CD1c-positive myeloid dendritic cell (primary cell): ENCODE data around the gene OVCA2.
A peak's percentile ranks its signal among the peaks of the same experiment; 100 is the strongest.

Source experiments
- DNase-seq: peaks from one replicate; pipeline ENCODE4 v3.0.0-alpha.2; 2016; ENCODE audit errors: extremely low spot score

Gene OVCA2

DNA sequence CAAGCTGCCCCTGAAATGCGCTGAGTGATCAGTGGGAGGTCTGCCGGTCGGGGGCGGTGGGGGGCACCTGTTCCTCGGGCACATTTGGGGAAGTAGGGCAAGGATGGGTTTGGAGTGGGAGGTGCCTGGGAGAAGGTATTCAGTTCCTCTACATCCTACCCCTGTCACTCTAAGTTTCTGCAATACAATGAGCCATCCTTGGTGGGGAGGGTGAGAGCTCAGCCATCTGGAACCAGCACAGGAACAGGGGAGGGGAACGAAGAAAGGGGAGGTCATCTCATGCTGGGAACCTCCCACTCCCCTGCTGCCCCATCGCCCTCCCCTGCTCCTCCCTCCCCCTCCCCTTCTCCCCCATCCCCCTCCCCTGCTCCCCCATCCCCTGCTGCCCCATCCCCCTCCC is 7.7 kb upstream of the OVCA2 start:
- DNase-seq, result no peak

DNA sequence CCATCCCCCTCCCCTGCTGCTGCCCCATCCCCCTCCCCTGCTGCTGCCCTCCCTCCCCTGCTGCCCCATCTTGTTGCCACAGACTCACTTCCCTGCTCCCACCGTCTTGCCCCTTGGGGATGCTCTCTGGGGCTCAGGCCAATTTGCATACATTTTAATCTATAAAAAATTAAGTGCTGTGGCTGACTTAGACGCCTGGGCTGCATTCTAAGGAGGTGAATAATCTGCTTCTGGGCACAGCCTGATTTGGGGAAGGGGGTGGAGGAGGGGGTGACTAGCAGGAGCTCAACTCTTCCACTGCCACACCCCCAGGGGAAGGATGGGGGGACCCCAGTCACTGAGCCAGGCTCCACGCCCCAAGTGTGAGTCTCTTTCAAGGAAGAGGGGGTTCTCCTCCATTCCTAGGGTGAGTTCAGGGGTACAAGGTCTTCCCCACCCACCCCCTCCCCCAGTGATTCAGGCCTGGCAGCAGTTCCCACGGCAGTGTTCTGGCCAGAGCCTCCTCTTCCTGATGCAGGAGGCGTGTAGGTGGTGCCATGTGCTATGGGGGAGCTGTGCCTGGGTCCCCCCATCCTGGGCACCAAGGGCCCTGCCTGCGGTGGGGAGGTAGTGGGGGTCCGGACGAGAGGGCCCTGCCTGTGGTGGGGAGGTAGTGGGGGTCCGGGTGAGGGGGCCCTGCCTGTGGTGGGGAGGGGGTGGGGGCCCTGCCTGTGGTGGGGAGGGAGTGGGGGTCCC is 6.8 kb upstream of the OVCA2 start:
- no peak for DNase-seq

DNA sequence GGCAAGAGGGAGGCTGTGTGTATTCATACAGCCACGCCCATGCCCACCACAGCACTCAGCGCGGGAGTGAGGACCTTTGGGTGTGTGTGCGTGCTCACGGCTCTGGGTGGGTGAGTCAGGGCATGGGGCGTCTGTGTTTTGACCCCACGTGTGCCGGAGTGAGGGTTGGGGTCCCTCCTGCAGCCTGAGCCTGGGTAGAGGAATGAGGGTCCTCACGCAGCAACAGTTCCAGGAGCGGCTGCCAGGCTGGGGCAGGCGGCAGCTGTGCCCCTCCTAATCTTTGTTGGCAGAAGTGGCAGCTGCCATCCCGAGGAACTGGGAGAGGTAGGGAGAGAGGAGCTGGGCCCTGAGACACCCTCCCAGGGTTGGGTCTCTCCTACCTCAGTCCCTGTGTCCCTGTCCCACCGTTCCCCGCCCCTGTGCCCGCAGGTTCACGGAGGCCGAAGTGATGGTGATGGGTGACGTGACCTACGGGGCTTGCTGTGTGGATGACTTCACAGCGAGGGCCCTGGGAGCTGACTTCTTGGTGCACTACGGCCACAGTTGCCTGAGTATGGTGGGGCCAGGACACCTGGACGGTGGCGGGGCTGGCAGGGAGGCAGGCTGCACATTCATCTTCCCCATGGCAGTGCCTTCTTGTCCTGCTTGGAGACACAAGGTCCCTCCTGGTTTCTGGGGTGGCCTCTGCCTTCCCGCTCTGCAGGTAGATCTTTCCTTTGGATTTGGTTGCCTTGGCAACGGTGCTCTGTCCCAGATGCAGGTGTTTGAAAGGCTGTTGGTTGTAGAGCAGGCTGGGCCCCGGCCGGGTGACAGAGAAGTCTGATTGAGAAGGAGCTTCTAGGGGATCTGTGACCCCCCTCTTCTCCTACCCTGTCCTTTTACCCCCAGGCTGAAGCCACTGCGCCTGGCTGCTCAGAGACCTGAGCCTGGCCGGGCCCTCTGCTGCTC is 6.0 kb upstream of the OVCA2 start:
- DNase-seq, result no peak

DNA sequence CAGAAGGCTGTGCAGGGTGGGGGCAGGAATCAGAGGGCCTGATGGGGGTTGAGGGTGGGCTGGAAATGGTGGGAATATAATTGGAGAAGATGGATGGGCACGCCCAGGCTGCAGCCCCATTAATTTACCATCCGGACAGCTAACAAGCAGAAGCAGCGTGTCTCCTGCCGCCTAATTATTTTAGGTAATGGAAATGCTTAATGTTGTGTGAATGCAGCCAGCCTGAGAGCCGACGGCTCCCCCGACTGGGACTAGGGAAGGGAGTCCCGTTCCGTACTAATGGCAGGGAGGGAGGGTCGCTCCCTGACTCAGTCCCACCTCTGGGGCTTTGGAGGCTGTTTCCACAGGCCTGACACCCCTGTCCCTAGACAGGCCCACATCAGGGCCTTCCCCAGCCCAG is 4.7 kb upstream of the OVCA2 start:
- no peak for DNase-seq

DNA sequence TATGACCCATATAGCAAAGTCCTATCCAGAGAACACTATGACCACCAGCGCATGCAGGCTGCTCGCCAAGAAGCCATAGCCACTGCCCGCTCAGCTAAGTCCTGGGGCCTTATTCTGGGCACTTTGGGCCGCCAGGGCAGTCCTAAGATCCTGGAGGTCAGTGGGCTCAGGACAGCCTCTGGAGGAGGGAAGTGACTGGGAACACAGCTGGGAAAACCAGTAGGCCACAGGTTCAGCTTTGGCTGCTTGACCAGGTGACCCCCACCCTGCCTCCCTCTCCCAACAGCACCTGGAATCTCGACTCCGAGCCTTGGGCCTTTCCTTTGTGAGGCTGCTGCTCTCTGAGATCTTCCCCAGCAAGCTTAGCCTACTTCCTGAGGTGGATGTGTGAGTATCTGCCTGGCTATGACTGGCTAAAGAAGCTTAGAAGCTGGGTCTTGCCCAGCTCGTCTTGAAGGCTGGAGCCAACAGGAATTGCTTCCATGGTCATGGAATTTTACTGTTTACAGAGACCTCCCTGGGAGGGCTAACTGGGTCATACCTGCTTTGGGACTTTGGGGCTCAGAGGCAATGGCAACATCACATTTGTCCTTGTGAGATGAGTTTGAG is 1.5 kb upstream of the OVCA2 start:
- DNase-seq, result no peak

DNA sequence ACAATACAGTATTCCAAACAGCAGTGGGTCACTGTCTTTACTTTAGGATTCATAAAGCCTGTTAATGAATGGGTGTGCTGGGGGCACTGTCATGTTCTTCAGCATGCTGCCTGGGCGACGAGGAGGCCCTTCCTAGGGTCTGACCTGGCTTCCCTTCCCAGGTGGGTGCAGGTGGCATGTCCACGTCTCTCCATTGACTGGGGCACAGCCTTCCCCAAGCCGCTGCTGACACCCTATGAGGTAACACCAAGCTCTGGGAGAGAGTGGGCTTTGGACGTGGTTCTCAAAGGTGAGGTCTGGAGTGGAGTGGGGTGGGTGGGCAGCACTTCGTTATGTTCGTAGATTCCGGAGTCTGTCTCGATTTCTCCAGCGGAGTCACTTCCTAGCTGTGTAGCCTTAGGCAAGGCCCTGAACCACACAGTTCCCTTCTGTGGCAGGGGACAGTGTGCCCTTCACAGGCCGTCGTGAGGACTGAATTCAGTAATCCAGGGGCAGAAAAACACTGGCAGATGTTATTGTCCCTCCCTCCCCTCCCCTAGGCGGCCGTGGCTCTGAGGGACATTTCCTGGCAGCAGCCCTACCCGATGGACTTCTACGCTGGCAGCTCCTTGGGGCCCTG is 771 bp upstream of the OVCA2 start:
- peak; percentile 34 for DNase-seq

DNA sequence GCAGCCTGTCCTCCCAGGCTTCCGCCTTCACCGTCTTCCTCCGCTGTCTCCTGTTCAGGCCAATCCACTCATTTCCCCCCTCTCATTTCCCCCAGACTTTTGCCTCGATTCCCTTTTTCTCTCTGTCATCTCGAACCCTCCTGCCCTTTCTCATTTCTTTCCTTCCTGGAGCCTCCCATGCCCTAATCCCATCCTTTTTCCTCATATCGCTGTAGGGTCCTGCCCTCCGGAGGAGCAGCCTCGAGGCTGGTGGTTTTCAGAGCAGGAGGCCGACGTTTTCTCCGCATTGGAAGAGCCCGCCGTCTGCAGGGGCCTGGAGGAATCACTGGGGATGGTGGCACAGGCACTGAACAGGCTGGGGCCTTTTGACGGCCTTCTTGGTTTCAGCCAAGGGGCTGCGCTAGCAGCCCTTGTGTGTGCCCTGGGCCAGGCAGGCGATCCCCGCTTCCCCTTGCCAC is 597 bp downstream of the OVCA2 start:
- peak; percentile 32 for DNase-seq

DNA sequence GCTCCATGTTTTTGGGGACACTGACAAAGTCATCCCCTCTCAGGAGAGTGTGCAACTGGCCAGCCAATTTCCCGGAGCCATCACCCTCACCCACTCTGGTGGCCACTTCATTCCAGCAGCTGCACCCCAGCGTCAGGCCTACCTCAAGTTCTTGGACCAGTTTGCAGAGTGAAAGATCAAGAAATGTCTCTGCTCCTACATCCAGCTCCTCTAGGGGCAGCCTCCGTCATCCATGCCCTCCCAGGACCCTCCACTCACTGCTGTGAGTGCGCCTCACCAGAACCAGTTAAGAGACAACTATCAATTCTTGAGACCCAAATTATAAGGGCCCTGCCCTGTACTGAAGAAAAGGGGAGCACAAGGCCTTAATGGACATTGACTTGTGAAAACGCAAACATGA is 1.1 kb downstream of the OVCA2 start:
- DNase-seq, result no peak

DNA sequence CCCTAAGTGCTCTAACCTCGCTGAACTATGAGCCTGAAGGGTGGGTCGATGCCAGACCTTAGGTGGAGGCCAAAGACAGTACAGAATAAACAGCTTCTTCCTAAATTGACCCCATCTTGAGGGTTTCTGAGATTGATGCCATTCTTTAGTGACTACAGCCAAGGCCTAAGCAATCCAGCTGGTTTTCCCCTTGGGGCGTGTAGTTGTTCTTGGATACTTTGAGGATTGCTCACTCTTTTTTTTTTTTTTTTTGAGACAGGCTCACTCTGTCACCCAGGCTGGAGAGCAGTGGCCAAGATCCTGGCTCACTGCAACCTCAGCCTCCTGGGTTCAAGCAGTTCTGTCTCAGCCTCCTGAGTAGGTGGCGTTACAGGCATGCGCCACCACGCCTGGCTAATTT is 2.0 kb downstream of the OVCA2 start:
- DNase-seq, result no peak

DNA sequence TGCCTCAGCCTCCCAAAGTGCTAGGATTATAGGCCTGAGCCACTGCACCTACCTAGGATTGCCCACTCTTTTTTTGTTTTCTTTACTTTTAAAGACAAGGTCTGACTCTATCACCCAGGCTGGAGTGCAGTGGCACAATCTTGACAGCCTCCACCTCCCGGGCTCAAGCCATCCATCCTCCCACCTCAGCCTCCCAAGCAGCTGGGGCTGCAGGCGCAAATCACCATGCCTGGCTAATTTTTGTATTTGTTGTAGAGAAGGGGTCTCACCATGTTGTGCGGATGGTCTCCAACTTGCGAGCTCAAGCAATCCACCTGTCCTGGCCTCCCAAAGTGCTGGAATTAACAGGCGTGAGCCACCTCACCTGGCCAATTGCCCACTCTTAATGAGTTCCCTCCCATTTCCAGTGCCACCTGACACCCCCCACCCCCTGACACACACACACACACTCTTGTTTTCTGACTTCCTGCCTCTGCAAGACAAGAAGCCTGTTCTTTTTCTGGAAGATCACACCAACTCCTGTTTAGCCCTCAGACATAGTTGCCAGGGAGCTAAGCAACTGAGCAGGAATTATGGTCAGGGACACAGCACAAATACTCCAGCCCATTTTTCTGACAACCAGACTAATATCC is 2.6 kb downstream of the OVCA2 start:
- no peak for DNase-seq

DNA sequence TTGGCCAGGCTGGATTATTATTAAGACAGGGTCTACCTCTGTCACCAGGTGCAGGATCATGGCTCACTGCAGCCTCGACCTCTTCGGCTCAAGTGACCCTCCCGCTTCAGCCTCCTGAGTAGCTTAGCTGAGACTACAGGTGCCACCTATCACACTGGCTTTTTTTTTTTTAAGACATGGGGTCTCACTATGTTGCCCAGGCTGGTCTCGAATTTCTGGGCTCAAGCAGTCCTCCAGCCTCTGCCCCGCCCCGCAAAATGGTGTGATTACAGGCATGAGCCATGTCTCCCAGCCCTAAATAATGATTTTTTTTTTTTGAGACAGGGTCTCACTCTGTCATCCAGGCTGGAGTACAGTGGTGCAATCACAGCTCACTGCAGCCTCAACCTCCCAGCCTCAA is 5.8 kb downstream of the OVCA2 start:
- no peak for DNase-seq

DNA sequence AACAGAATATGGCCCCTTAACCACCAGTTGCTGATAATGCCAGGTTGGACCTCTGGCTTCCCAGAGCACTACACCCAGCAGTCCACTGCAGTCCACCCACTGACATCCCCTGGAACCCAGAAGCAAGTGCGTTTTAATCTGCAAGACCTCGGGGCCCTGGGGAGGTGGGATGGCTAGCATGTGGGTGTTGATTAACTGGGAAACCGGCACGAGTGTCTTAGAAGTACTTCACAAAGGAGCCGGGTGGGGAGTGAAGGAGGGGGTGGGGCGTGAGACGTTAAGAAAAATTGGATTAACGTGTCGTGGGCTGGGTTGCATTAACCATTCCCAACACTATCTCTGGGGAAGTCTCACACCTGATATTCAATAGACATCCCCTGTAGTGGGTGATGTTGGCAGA is 7.0 kb downstream of the OVCA2 start:
- no peak for DNase-seq

DNA sequence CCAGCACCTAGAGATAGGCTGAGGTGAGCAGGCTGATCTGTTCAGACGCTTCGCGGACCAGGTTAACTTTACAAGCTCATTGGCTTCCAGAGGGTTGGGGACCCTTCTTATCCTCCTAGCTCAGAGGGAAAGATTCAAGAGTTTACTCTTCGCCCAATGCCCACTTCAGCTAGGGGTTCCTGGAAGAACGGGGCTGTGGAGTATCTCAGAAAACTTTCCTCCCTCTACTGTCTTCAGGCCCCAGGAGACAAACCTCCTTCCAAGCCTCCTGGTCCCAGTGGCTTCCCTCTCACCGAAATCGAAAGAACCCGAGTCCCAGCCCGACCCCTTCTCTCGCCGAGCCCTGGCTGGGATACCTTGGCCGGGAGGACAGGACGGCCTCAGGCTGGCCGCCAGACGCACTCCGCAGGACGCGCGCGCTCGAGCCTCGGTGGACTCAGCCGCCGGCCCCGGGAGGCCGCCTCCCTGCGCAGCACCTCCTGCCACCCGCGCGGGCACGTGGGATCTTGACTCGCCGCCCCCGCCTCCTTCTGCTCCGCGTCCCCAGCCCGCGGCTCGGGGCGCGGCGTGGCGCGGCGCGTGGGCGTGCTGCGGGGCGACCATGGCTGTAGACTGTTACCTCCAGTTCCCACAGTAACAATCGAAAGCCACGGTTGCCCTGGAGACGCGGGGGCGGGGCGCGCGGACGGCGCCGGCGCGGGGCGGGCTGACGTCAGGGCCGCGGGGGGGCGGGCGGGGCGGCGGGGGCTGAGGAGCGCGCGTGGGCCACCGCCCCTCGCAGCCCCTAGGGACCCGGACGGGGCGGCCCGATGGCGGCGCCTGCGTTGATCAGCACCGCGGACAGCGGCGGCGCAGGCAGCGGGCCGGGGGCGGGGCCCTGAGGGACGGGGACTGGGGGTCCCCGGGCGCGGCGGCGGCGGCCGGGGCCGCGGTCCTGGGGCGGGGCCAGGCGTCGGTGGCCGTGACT is 7.8 kb downstream of the OVCA2 start:
- peak; percentile 94 for DNase-seq

DNA sequence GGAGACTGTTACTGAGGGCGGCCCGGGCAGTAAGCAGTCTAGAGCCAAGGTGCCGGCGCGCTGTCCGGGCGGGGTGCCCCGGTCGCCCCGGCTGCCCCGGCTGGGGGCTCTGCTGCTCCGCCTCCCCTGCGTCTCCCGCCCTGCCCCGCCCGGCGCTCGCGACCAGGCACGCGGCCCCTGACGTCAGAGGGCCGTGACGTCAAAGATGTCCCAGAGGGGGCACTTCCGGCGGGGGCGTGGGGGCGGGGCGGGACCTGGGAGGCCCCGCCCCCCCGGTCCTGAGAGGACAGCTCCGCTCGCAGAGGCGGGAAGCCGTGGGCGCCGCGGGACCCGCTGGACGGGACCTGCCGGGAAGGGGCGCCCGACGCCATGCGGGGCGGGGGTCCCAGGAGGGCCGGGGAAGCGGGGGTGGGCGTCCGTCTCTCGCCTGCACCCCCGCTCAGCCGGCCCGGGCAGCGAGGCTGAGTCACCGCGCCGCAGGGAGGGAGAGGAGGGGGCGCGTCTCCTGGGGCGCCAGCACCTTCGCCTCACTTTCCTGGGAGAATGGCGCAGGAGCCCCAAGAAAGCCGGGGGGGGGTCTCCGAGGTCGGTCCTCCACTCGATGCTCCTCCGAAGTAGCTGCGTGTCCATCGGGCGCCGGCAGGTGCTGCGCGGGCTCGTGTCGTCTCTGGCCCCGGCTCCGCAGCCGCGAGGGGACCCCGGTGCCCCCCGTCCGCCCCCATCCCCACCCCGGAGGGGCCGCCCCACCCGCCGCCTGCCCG is 8.7 kb downstream of the OVCA2 start:
- peak; percentile 90 for DNase-seq

DNA sequence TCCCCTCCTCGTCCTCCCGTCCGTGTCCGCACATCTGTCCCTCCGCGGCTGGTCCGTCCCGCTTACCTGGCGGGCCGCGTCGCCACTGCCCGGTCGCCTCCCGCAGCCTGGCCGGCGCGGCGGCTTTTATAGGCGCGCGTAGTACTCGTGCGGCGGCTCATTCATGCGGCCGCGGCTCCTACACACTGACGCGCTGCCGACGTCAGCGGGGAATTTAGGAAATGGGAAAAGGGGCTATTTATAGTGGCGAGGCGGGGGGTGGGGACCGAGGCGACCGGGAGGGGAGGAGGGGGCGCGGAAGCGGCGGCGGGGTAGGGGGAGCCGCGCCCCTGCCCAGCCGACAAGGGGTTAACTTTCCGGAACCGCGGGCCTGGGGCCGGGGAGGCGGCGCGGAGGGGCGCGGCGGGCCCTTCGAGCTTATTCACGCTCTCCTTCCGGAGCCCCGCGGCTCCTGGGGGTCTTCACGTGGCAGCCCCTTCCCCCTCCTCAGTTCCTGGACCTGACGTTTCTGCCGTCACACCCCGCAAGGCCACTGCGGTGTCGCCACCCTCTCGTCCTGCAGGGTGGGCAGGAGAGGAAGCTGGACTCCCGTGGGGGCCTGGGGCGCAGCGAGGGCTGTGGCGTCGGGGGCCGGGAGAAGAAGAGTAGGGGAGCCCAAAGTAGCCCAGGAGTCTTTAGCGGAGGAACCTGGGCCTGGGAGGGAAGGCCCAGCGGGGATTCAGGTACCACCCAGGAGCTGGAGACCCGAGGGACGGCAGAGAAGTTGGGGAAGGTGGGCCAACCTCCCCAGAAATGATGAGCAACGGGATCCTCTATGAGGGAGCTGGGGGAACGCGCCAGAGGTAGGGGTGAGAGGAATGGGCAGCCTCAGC is 9.5 kb downstream of the OVCA2 start:
- DNase-seq, result peak; percentile 88

DNA sequence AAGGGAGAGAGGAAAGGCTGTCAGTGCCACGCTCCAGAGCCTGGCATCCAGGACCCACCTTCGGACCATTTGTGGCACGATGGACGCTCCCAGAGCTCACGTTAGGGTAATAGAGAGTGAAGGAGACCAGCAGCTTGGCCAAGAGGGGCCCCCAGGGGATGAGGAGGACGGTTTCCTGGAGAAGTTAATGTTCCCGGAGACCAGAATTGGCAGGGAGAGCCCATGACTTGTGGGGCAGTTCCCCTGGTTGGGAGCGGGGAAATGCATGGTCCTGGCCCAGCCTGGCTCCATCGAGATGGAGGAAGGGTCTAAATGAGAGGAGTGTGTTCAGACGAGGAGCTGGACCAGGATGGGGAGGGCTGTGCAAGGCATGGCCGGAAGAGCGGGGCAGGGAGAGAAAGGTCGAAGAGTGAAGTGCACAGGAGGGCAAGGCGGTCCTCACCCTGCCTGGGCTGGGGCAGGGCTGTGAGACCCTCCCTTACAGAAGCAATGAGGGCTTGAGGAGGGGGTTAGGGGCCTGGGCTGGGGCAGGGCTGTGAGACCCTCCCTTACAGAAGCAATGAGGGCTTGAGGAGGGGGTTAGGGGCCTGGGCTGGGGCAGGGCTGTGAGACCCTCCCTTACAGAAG is 10.2 kb downstream of the OVCA2 start:
- DNase-seq, result no peak

DNA sequence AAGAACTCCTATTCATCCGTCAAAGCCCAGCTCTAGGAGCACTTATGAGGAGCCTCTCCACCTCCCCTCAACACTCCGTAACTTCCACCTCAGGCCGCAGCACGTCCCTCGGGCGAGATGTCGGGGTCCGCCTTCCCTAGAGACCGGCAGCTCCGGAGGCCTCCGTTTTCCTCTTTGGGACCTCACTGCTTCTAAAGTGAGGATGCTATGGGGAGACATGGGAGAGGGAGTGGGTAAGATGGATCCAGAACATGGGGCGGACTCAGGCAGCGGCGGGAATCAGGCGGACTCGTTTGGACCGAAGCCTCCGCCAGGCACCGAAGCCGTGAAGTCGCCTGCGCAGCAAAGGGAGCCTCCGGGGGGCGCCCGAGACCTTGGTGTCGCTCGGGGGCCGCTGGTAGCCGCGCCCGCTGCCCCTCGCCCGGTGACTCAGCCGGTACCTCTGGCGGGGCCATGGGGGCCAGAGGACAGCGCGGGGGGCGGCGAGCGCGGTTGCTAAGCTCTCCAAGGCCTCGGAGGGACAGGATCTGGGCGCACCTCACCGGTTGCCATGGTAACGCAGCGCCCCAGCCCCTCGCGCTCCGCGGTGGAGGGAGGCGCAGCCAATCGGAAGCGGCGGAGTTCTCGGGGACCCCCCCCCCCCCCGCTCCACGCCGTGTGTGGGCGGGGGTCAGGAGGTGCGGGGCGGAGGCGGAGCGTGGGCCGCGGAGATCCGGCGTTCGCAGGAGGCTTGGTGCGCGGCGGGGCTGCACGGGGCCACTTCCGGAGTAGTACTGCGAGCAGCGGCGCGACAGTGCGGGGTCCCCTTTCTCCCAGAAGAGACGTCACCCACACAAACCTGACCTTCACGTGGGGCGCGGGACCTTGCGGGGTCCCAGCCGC is 11.8 kb downstream of the OVCA2 start:
- DNase-seq, result peak; percentile 76

DNA sequence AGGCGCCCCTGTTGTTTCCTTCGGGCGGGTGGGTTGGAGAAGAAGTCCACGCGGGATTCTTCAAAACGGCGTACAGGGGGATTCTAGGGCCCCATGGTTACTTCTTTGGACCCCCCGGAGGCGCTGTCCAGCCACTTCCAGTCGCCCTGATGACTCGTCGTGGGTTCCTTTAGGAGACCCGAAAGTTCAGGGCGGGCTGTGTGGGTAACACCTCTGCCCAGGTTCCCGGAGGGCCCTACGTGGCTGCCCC is 12.4 kb downstream of the OVCA2 start:
- DNase-seq, result no peak
